ENCODE data around the gene LRFN2.
A peak's percentile ranks its signal among the peaks of the same experiment; 100 is the strongest.

Gene LRFN2

DNA sequence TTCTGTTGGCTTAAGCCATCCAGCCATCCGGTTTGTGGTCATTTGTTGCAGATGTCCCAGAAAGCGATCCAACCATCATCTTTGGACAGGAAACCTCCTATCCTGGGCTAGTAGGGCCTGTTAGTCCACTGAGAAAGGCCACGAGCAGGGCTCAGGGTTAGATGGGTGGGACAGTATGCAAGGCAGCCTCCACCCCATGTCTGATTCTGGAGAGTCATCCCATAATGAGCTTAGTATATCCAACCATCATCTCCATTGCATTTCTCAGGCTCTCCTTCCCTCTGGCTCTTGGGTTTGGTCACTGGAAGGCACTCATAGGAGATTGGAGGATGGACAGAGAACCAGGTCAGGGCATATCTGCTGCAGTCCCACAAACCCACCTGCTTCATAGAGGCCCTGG lies 117.8 kb downstream of the LRFN2 start:
- DNase-seq, result no peak

GRCh38 chr6:40466986-40467539 lies 120.1 kb downstream of the LRFN2 start:
- DNase-seq, result no peak

GRCh38 chr6:40461643-40462042 lies 125.5 kb downstream of the LRFN2 start:
- DNase-seq, result no peak

DNA sequence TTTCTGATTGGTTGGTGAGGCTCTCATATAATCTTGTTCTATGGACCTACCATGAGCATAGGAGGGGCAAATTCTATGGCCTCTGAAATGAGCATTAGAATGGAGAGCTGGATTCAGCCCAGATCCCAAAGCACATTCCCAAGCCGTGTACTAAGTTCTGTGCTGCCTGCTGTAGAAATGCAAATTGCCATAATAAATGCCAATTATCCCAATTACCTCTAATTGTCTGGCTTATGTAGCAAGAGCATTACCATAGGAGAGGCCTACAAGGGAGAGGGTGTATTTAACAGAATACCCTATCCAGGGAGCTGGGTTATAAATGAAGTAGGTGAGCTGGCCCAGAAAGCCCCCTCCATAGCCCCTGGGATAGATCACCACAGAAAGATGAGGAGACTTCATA lies 126.8 kb downstream of the LRFN2 start:
- no peak for DNase-seq

DNA sequence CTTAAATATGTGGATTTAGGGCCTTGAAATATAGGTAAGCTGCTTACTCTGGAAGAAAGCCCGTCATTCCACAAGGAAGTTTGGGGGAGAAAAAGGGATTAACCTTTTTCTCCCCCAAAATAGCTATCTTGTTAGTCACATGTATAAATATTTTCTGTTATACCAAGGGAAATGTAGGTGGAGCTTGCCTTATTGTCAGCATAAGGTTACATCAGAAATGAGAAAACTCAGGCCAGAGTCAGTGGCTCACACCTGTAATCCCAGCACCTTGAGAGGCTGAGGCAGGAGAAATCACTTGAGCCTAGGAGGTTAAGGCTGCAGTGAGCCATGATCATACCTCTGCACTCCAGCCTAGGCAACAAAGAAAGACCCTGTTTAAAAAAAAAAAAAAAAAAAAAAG lies 129.9 kb downstream of the LRFN2 start:
- DNase-seq, result no peak

DNA sequence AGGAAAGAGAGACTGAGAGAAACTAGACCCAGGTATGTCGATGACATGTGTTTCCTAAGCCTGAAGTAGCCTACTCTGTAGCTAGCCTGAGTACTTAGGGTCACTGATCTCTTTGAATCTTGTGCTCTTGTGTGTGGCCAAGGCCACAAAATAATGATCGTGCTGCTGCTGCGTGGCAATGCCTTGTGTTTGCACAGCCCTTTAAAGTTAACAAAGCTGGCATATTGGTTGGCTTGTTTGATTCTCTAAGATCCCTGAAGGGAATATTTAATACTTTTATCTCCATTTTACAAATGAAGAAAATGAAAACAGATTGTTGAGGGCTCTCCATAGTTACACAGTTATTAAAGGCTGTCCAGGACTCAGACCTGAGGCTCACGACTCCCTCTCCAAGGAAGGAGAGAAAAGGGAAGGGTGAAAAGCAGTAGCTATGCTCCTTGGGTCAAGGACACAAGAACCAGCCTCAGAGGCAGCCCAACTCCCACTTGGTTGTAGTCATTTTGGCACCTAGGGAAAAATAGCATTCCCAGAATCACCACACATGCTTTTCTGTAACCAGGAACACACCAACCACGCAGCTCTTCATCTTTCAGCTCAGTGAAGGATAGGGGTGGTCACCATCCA lies 130.7 kb downstream of the LRFN2 start:
- DNase-seq, result no peak

DNA sequence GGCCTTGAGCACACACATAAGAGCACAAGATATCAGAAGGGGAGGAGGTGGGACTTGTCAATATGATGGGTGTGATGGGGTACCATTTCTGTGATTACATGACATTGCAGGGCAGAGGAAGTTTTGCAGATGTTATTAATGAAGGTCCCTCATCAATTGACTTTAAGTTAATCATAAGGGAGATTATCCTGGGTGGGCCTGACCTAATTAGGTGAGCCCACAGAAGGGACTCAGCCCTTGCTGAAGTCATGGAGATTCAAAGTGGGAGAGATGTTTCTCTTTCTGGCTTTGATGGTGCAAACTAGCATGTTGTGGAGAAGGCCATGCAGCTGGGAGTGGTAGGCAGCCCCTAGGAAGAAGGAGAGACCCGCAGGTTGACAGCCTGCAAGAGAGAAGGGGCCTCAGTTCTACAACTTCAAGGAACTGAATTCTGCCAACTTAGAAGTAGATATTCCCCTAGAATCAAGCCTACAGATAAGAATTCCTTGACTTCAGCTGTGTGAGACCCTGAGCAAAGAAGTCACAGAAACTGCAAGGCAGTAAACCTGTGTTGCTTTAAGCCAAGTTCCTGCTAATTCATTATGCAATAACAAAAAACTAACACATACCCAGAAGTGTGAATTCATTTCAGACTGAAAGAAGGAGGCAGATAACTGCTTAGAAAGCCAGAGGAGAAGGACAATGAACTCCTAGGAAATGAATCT lies 131.3 kb downstream of the LRFN2 start:
- DNase-seq, result no peak

- DNase-seq, result no peak
Observed at GRCh38 chr6:40450483-40450882, 136.7 kb downstream of the LRFN2 start.

GRCh38 chr6:40444811-40445210 lies 142.4 kb downstream of the LRFN2 start:
- no peak for DNase-seq

DNA sequence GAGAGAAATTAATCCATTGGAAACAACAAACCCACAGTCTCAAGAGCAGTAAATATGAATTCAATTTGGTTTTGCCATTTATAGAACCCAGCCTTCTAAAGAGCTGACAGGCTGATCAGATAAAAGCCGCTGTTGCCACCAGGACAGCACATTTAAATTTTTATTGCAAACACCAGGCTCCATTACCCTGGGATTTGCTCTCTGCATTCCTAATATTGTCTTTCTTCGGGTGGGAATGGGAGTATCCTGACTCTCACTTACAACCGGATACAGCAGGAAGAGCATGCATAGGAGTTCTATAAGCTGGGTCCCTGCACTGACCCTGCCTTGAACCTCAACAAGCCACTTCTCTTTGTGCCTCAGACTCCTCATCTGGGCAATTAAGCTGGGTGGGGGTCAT lies 142.9 kb downstream of the LRFN2 start:
- no peak for DNase-seq

GRCh38 chr6:40443842-40444241 lies 143.3 kb downstream of the LRFN2 start:
- no peak for DNase-seq

GRCh38 chr6:40442591-40442990 lies 144.6 kb downstream of the LRFN2 start:
- no peak for DNase-seq

GRCh38 chr6:40441150-40441549 lies 146.0 kb downstream of the LRFN2 start:
- DNase-seq, result no peak

DNA sequence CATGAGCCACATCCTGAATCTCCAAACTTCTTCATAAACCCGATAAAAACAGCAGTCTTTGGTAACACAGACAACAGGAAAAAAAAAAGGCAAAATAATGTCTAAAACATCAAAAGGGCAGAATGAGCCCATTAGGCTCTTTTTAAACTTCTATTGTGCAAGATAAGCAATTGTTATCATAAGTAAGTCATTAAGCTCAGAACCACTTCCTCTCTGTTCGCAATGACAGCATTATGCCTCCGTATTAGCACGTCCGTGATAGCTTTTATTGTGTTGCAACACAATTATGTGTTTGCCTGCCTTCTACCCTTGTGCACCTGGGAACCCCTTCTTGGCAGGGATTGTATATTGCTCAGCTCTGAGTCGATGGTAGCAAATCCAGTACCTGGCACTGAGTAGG lies 147.1 kb downstream of the LRFN2 start:
- no peak for DNase-seq

GRCh38 chr6:40439026-40439800 lies 148.0 kb downstream of the LRFN2 start:
- DNase-seq, result no peak

DNA sequence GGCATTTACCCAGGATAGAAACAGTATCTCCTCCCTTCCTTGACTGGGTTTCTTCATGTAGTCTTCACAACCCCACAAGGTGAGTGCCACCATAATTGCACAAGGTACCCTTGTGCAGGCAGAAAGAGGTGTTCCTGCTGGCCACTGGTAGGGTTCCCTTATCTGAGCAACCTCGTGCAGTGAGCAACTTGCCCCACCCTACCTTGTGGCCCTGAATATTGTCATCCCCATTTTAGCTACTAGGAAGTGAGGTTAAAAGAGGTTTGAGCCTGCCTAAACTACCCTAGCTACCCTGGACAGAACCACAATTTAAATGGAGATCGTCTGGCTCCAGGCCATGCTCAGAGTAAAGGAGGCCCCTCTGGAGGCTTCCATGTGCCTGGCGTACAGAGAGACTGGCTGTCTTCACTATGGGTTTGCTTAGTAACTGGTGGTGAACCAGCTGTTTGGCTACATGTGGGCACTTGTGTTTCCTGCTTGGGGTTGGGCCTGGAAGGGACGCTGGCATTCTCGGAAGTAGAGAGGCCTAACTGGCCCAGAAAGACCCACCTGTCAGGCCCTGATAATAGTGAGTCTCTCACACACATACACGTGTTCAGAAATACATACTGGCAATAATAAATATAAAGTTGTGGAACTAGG lies 148.8 kb downstream of the LRFN2 start:
- no peak for DNase-seq

DNA sequence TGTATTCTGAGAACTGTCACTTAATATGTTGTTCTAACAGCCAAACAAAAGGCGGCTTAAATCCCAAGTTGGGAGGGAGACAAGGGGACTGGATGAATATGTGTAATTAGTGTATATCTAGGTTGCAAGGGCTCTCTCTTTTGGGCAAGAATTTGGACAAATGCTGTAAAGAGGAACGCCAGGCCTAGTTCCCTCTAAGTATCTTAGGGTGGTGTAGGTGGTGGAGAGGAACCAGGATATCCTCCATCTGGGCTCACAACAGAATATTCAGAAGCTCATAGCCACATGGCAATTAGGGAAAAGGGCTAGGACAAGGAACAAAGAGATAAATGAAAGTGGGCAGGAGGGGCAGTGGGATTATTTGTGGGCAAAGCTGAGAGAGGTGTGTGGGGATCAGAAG lies 149.5 kb downstream of the LRFN2 start:
- no peak for DNase-seq

DNA sequence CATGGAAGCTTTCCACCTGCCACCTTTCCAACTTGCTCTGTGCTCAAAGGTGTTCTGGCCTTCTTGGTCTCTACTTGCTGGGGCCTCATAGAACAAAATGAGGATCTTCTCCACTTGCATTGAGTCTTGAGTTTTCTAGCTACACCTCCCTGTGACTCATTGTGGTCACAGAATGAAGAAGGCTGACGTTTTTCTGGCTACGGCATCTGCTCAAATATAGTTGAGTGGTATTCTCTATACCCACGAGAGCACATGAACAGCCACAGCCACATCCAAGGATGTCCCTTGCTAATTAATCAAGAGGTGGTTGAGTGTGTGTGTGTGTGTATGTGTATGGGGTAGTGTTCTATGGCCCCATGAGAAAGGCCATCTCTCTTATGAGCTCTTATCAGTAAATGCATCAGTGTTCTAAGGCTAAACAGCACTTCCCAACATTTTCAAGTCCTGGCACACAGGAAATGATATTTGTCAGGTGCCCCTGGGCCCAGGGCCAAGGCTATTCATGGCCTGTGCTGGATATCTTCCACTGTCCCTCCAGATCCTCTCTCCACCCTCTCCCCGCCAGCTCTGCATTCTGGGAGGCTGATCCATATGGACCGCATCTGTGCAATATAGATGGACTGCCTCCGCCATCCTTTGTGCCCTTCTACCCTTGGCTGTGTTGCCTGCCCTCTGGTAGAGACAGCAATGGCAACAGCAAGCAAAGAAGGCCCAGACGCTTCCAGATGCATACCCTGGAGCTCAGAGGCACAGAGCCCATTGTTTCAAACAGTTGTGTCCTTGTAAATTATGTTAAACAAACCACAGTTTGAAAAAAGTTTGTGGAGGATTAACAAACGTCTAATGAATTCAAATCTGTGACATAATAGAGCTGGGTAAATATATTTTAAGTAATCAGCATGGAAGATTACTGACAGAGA lies 150.2 kb downstream of the LRFN2 start:
- peak; percentile 38 for DNase-seq

DNA sequence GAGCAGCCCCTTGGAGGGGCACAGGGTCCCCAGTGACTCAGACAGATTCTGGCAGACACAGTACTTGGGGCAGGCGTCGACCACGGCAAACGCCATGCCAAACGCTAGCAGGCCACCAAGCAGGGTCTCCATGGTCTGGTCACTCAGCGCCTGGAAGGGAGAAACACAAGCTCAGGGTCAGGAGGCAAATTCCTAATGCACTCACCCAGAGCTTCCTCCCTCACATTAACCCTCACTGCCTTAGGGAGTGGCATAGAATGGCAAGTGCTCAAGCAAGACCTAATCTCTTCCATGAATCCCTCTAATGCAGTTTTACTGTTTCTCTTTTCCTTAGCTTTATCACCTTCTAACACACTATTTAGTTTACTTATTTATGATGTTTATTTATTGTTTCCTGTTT lies 154.2 kb downstream of the LRFN2 start:
- DNase-seq, result no peak

DNA sequence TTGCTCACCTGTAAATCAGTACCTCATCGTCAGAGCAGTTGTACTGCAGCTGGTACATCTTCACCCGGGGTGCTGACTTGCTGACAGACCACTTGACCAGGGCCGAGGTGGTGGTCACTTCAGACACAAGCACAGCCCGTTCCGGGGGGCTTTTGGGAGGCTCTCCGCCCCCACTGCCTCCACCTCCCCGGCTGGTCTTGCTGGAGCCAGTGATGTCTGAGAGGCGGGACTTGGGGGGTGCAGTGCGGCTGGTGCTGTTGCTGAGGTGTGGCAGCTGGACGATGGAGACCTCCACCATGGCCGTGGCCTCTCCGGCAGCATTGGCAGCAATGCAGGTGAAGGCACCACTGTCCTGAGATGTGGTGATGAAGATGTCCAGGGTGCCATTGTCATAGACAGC lies 155.5 kb downstream of the LRFN2 start:
- DNase-seq, result no peak

DNA sequence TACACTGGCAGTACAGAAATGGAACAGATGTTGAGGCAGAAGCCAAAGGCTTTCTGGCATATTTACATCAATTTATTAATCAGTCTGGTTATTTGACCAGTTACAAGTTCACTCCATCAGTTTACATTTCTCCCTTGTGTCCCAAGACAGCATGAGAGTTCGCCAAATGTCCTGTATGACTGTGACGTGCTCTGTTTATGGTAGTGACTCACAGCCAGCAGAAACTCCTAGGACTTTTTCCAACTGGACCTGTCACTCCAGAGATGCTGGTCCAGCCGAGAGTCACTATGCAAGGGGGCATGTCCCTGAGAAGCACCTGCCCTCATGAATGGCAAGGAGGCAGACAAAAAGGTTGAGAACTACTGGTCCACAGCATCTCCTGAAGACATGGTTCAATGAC lies 160.0 kb downstream of the LRFN2 start:
- no peak for DNase-seq

- DNase-seq, result no peak
Observed at GRCh38 chr6:40426346-40427066, 160.7 kb downstream of the LRFN2 start.
